GF-D8 (cell line): Measurements from ENCODE around the gene AMIGO3.

ENCODE experiments used
- DNase-seq: peaks from one replicate; lab custom pipeline; 2025; lab: John Stamatoyannopoulos, UW

Gene AMIGO3

DNA sequence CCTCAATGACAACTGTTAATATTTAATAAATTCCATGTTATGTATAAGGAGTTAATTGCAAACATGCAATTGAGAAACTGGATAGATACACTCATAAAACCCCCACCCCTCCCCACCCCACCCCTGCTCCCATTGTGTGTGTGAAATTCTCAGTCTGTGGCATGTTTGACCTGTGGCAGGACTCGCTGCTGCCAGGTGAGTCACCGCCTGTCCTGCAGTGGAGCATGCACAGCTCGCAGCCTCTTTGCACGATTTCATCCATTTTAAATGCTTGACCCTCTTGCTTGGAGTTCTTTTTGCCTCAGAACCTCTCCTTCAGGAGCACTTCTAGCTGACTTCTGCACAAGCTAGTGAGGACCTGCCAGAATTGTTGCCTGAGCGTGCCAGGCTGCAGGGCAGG, 50.6 kb downstream of the AMIGO3 start:
- no peak for DNase-seq

DNA sequence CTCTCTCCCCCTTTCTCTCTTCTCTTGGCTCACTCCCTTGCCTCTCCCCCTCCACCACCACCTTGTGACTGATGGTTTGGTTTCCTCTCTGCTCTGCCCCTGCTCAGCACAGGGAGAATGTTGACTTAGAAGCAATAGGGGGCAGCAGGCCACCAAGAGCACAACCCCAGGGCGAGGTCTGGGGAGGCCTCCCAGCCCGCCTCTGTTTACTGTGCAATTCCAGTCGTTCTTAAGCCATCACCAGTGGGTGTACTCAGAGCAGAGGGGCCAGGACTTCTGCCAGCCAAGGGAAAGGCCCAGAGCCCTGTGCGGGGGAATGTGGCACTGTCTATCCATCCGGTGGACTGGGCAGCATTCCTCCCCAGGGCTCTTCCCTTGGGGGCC, 51.1 kb downstream of the AMIGO3 start:
- DNase-seq = no peak

DNA sequence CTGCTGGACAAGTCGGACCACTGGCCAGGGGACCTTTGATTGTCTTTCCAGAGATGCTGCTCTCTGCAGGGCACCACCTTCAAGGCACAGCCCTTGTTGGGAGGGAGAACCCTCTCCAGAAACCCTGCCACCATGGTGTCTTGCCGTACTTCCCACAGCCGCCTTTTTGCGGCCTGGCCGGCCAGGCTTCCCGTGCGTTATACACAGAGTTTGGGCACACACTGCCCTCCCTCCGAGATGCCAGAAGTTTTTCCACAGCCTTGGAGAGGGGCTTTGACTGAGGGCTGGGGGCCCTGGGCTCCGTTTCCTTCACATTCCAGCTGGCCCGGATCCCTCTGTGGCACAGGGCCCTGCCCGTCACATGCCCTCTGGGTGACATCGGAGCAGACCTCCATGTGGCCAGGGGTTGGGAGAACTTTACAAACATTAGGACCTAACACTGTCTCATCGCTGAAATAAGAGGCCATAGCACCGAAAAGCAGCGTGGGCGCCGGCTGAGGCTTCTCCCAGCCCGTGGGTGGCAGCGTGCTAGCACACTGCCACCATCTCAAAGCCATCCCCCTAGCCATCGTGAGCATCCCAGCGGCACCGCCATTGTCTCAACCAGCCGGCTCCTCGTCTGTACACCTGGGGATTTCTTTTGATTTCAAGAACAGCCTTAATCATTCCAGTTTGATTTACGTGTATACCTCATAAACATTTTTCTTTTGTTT, 51.6 kb downstream of the AMIGO3 start:
- DNase-seq = no peak
